A549 (cell line): ENCODE data around the gene APOL2. TPM values are rescaled to one million over a fixed set of nuclear protein-coding genes. Genes with fewer than 3 reads are reported as not detected.

Source experiments
- ATAC-seq, 2 experiments: fragments of 200-7000 bp in 1 of 2; fragments of >200 bp in 1 of 2; cut with Nextera tagmentation in 1 of 2; cut with Tn5 transposase in 1 of 2; 3 replicates each; pipeline versions ENCODE4 v1.8.0 to v1.9.1; 2018 to 2020; ENCODE audit warnings: mild to moderate bottlenecking in 1 of 2, moderate library complexity in 1 of 2
- CTCF ChIA-PET: fragments of 300-600 bp; sonication (Branson Sonifier 250); formaldehyde crosslinking; extraction: SDS; loops from one replicate; lab custom pipeline; 2021; ENCODE audit warnings: antibody characterized with exemption, inconsistent platforms; lab: Yijun Ruan, JAX
- POLR2A ChIA-PET: fragments of 350-600 bp; formaldehyde crosslinking; extraction: SDS; loops from one replicate; lab custom pipeline; 2021; ENCODE audit warnings: antibody characterized with exemption, inconsistent platforms; lab: Yijun Ruan, JAX
- DNase-seq, 2 experiments: peaks; one replicate each; pipeline versions ENCODE4 v3.0.0 to v3.0.0-alpha.2; 2011 to 2016; ENCODE audit warnings: low read depth in 1 of 2, low spot score in 1 of 2
- FAIRE-seq: peaks from 2 replicates; lab custom pipeline; 2011; peaks lifted over from hg19 to GRCh38; lab: Jason Lieb, UNC
- H3K27ac ChIP-seq, 2 experiments: fragments of >200 bp; sonication (Bioruptor Twin); formaldehyde crosslinking; 3 replicates each; pipeline ENCODE4 v1.5.1; 2016 to 2017
- H3K4me1 ChIP-seq: fragments of >200 bp; sonication (Bioruptor Twin); formaldehyde crosslinking; 3 replicates; pipeline ENCODE4 v1.6.1; 2016
- H3K4me2 ChIP-seq: fragments of >200 bp; sonication (Bioruptor Twin); formaldehyde crosslinking; 3 replicates; pipeline ENCODE4 v1.6.1; 2016
- H3K4me3 ChIP-seq: fragments of >200 bp; sonication (Bioruptor Twin); formaldehyde crosslinking; 3 replicates; pipeline ENCODE4 v1.5.1; 2016
- H3K9me3 ChIP-seq: fragments of >200 bp; sonication (Bioruptor Twin); formaldehyde crosslinking; 3 replicates; pipeline ENCODE4 v1.6.1; 2016
- BCL3 ChIP-seq: fragments of >200 bp; sonication (Bioruptor Twin); formaldehyde crosslinking; IDR thresholded peaks from 3 replicates; pipeline ENCODE4 v1.6.1; 2016
- BHLHE40 ChIP-seq: IDR thresholded peaks from 2 replicates; pipeline ENCODE4 v1.6.1; 2012; ENCODE audit warnings: low read depth, low read length, inconsistent platforms
- CBX8 ChIP-seq: fragments of 200-600 bp; sonication (generic); IDR thresholded peaks from 2 replicates; pipeline ENCODE4 v1.6.1; 2016
- CTCF ChIP-seq: fragments of >200 bp; sonication (Bioruptor Twin); formaldehyde crosslinking; IDR thresholded peaks from 3 replicates; pipeline ENCODE4 v1.5.1; 2016
- E2F6 ChIP-seq: IDR thresholded peaks from 2 replicates; pipeline ENCODE4 v1.6.1; 2012; ENCODE audit warnings: low read depth, borderline replicate concordance
- EHMT2 ChIP-seq: fragments of 200-600 bp; sonication (generic); IDR thresholded peaks from 2 replicates; pipeline ENCODE4 v1.6.1; 2016; ENCODE audit warnings: antibody characterized with exemption, low read depth, mild to moderate bottlenecking, moderate library complexity
- ELK1 ChIP-seq: fragments of 150-350 bp; IDR thresholded peaks from 2 replicates; pipeline ENCODE4 v1.6.1; 2014; ENCODE audit warnings: low read depth, mild to moderate bottlenecking, low read length
- EP300 ChIP-seq, 2 experiments: fragments of >200 bp; sonication (Bioruptor Twin); formaldehyde crosslinking; IDR thresholded peaks; 2 replicates in 1 of 2; 3 replicates in 1 of 2; pipeline ENCODE4 v1.6.1; 2016 to 2017
- ESRRA ChIP-seq: fragments of 150-350 bp; IDR thresholded peaks from 2 replicates; pipeline ENCODE4 v1.6.1; 2014; ENCODE audit warnings: mild to moderate bottlenecking, low read length, borderline replicate concordance
- FOSB ChIP-seq: fragments of 250-450 bp; sonication (Bioruptor Pico); IDR thresholded peaks from 2 replicates; pipeline ENCODE4 v1.5.0; 2020; ENCODE audit warnings: mild to moderate bottlenecking, moderate library complexity
- GATA3 ChIP-seq: IDR thresholded peaks from 2 replicates; pipeline ENCODE4 v1.6.1; 2012; ENCODE audit warnings: borderline replicate concordance
- HOXB13 ChIP-seq: fragments of 250-450 bp; sonication (Bioruptor Pico); IDR thresholded peaks from 2 replicates; pipeline ENCODE4 v1.5.0; 2020; ENCODE audit warnings: low read depth, mild to moderate bottlenecking, moderate library complexity
- JUNB ChIP-seq: fragments of >200 bp; sonication (Bioruptor Twin); formaldehyde crosslinking; IDR thresholded peaks from 2 replicates; pipeline ENCODE4 v1.6.1; 2016
- NFE2L2 ChIP-seq: fragments of 150-350 bp; conservative IDR thresholded peaks from 2 replicates; pipeline ENCODE4 v1.6.1; 2014; ENCODE audit warnings: low read length
- NPAS2 ChIP-seq: fragments of 250-450 bp; sonication (Bioruptor Pico); IDR thresholded peaks from 2 replicates; pipeline ENCODE4 v1.8.0; 2022; ENCODE audit warnings: mild to moderate bottlenecking, moderate library complexity, borderline replicate concordance
- POLR2A ChIP-seq: IDR thresholded peaks from 2 replicates; pipeline ENCODE4 v1.6.1; 2012; ENCODE audit warnings: mild to moderate bottlenecking, low read length
- RCOR1 ChIP-seq: fragments of 150-350 bp; IDR thresholded peaks from 2 replicates; pipeline ENCODE4 v1.6.1; 2014; ENCODE audit warnings: antibody characterized with exemption, low read length, low read depth
- SREBF2 ChIP-seq: fragments of 450-650 bp; IDR thresholded peaks from 2 replicates; pipeline ENCODE4 v1.6.1; 2014; ENCODE audit warnings: mild to moderate bottlenecking, moderate library complexity
- ZC3H11A ChIP-seq: fragments of 450-650 bp; IDR thresholded peaks from 2 replicates; pipeline ENCODE4 v1.6.1; 2014; ENCODE audit warnings: antibody characterized with exemption, mild to moderate bottlenecking
- ZSCAN20 ChIP-seq: fragments of 250-450 bp; sonication (Bioruptor Pico); IDR thresholded peaks from 2 replicates; pipeline ENCODE4 v1.8.0; 2022; ENCODE audit warnings: mild to moderate bottlenecking, moderate library complexity
- whole genome bisulfite sequencing: methylation state at CpG from one replicate; pipeline ENCODE4 v1.1.6; 2017; ENCODE audit errors: missing lambda C conversion rate; 5-methylcytosine and 5-hydroxymethylcytosine counted together
- polyA plus RNA-seq, 4 experiments: library from polyadenylated mRNA; depleted of rRNA in 3 of 4; stranded (reverse); fragments of >200 nt; fragmentation: RNase III in 1 of 4; extraction: RNeasy Plus Mini Kit Qiagen cat#74134 plus additional on column Dnase treatment in 1 of 4; gene quantifications; 2 replicates in 3 of 4; 3 replicates in 1 of 4; pipeline ENCODE4 v1.2.3, GENCODE V29; 2011 to 2017
- TF ChIP-seq, protein P1 (sequence below): fragments of 250-450 bp; sonication (Bioruptor Pico); IDR thresholded peaks from 2 replicates; pipeline ENCODE4 v1.5.0; 2020; ENCODE audit warnings: low read depth, mild to moderate bottlenecking, moderate library complexity
- TF ChIP-seq, protein P2 (sequence below): fragments of 200-600 bp; sonication (generic); IDR thresholded peaks from 2 replicates; pipeline ENCODE4 v1.6.1; 2016; ENCODE audit warnings: antibody characterized with exemption, mild to moderate bottlenecking, moderate library complexity

Gene APOL2
- polyA plus RNA-seq, 2 of the 4 experiments (the other 2 are of a cell fraction), result 8.7 to 23.8 TPM

DNA sequence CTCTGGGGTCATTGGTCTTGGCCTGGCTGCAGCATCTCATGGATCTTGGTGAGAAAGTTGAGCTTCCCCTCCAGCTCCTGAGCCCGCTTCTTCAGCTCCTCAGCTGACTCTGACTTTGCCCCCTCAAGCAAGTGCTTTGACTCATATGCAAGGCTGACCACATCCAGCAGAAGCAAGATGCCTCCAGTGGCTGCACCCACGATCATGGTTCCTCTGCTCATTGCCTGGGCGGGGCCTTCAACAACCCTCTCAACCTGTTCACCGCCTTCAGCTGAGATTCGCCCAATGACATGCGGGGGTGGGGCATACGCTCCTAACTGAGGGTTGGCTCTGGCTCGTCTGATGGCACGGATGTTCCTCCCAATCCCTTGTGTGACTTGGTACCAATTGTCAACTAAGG is 11.9 kb downstream of the APOL2 start (continued):
- TF ChIP-seq, protein P1, sequence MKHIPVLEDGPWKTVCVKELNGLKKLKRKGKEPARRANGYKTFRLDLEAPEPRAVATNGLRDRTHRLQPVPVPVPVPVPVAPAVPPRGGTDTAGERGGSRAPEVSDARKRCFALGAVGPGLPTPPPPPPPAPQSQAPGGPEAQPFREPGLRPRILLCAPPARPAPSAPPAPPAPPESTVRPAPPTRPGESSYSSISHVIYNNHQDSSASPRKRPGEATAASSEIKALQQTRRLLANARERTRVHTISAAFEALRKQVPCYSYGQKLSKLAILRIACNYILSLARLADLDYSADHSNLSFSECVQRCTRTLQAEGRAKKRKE, result no peak
- TF ChIP-seq ELK1 (no peak), RCOR1 (no peak), EP300 (IDR thresholded peaks at IDR 0.05) (no peak), NFE2L2 (no peak)

DNA sequence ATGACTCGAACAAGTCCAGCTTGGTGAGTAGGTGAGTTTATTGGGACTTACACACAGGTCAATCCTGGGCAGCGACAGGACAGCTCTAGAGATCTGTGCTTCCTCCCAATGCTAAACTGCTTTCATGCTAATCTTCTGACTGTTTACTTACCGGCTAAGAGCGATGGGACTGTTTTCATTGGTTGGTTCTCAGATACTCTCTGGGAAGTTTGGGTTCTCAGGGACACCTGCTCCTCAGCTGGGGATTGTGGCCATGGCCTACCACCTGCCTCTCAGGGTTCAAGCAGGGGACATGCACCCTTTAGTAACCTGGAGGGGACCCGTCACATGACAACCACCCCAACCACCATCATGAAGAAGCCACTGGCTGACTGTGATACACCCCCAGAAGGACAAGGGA is 13.1 kb downstream of the APOL2 start:
- ChIA-PET POLR2A (no interaction called here), CTCF (interaction anchor here (0.9 to 1.1 kb wide), 2 partner anchors 14 to 49 kb away, joined by 4 to 6 read pairs; partner anchors contain the start of gene APOL2)
- WGBS, result 95% methylated on average over 5 of the region's 5 CpGs
- H3K4me1 ChIP-seq, result no peaks in the 10 kb centered on the region
- no peak overlapping the region for H3K27ac ChIP-seq
- no peak for FAIRE-seq
- no peaks in the 10 kb centered on the region for H3K9me3 ChIP-seq
- TF ChIP-seq POLR2A (no peak), JUNB (no peak), ESRRA (no peak), E2F6 (no peak), CBX8 (no peak), SREBF2 (no peak), ZC3H11A (no peak), EHMT2 (no peak), BHLHE40 (no peak), ELK1 (no peak), CTCF (no peak), HOXB13 (CRISPR knock-in tag) (no peak), NPAS2 (CRISPR knock-in tag) (no peak), GATA3 (no peak), BCL3 (no peak), ZSCAN20 (no peak), FOSB (CRISPR knock-in tag) (no peak)
- TF ChIP-seq, protein P2, sequence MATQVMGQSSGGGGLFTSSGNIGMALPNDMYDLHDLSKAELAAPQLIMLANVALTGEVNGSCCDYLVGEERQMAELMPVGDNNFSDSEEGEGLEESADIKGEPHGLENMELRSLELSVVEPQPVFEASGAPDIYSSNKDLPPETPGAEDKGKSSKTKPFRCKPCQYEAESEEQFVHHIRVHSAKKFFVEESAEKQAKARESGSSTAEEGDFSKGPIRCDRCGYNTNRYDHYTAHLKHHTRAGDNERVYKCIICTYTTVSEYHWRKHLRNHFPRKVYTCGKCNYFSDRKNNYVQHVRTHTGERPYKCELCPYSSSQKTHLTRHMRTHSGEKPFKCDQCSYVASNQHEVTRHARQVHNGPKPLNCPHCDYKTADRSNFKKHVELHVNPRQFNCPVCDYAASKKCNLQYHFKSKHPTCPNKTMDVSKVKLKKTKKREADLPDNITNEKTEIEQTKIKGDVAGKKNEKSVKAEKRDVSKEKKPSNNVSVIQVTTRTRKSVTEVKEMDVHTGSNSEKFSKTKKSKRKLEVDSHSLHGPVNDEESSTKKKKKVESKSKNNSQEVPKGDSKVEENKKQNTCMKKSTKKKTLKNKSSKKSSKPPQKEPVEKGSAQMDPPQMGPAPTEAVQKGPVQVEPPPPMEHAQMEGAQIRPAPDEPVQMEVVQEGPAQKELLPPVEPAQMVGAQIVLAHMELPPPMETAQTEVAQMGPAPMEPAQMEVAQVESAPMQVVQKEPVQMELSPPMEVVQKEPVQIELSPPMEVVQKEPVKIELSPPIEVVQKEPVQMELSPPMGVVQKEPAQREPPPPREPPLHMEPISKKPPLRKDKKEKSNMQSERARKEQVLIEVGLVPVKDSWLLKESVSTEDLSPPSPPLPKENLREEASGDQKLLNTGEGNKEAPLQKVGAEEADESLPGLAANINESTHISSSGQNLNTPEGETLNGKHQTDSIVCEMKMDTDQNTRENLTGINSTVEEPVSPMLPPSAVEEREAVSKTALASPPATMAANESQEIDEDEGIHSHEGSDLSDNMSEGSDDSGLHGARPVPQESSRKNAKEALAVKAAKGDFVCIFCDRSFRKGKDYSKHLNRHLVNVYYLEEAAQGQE, result no peak
- ATAC-seq, result no peak
- H3K4me2 ChIP-seq, result no peak overlapping the region
- H3K4me3 ChIP-seq, result no peak overlapping the region
- no peak for DNase-seq
